A673 (cell line): ENCODE results near the gene CNOT3. TPM values are rescaled to one million over a fixed set of nuclear protein-coding genes. Genes with fewer than 3 reads are reported as not detected.

Experiments used
- BruUV-seq: library from RNA; stranded (reverse); fragments of 400-500 nt; replicated peaks from 2 replicates; lab custom pipeline; 2021; lab: Mats Ljungman, UMichigan
- CTCF ChIA-PET: fragments of 300-600 bp; sonication (Branson Sonifier 250); formaldehyde crosslinking; loops from one replicate; lab custom pipeline; 2022; ENCODE audit warnings: antibody characterized with exemption; lab: Charles Lee
- POLR2A ChIA-PET: fragments of 300-600 bp; sonication (Branson Sonifier 250); formaldehyde crosslinking; loops from one replicate; lab custom pipeline; 2022; ENCODE audit warnings: antibody characterized with exemption; ENCODE audit not compliant: low non-redundant PET; lab: Charles Lee
- DNase-seq: peaks from one replicate; pipeline ENCODE4 v3.0.0-alpha.2; 2015; ENCODE audit warnings: low spot score
- H3K27ac ChIP-seq: fragments of 200-600 bp; sonication (generic); 2 replicates; pipeline ENCODE4 v1.5.1; 2016; ENCODE audit warnings: mixed run types, low read depth, mild to moderate bottlenecking, mixed read lengths, antibody characterized with exemption, low read length; ENCODE audit not compliant: poor library complexity, severe bottlenecking
- H3K27me3 ChIP-seq: fragments of 200-600 bp; sonication (generic); replicated peaks from 2 replicates; pipeline ENCODE4 v1.6.1; 2017; ENCODE audit warnings: mixed run types, low read depth, mild to moderate bottlenecking, mixed read lengths, antibody characterized with exemption, low read length; ENCODE audit not compliant: insufficient read depth, poor library complexity
- H3K36me3 ChIP-seq: fragments of 200-600 bp; sonication (generic); 2 replicates; pipeline ENCODE4 v1.6.1; 2016; ENCODE audit warnings: mixed run types, mild to moderate bottlenecking, mixed read lengths, antibody characterized with exemption, low read length; ENCODE audit not compliant: insufficient read depth, poor library complexity, severe bottlenecking
- H3K4me1 ChIP-seq: fragments of 200-600 bp; sonication (generic); 2 replicates; pipeline ENCODE4 v1.6.1; 2017; ENCODE audit warnings: mixed run types, mild to moderate bottlenecking, mixed read lengths, antibody characterized with exemption, low read length; ENCODE audit not compliant: insufficient read depth, poor library complexity, severe bottlenecking
- H3K4me3 ChIP-seq: fragments of 200-600 bp; sonication (generic); 2 replicates; pipeline ENCODE4 v1.5.1; 2016; ENCODE audit warnings: low read depth, mixed run types, mild to moderate bottlenecking, mixed read lengths, low read length; ENCODE audit not compliant: poor library complexity, severe bottlenecking
- H3K9me3 ChIP-seq: fragments of 200-600 bp; sonication (generic); 2 replicates; pipeline ENCODE4 v1.6.1; 2016; ENCODE audit warnings: mixed run types, low read depth, mild to moderate bottlenecking, mixed read lengths, antibody characterized with exemption, low read length; ENCODE audit not compliant: poor library complexity, severe bottlenecking
- EZH2 ChIP-seq: fragments of 200-600 bp; sonication (generic); IDR thresholded peaks from 2 replicates; pipeline ENCODE4 v1.6.1; 2017; ENCODE audit warnings: borderline replicate concordance, low read depth, mild to moderate bottlenecking, mixed read lengths, antibody characterized with exemption, low read length; ENCODE audit not compliant: poor library complexity, severe bottlenecking
- intact Hi-C: fragments of 100-400 bp; cut with micrococcal nuclease; formaldehyde crosslinking; loops from one replicate; pipeline ENCODE4 v1.10.0; 2022; ENCODE audit not compliant: unreplicated experiment
- total RNA-seq: library from RNA; stranded (reverse); gene quantifications from 2 replicates; pipeline ENCODE4 v1.2.3, GENCODE V29; 2021
- TF ChIP-seq, protein P1 (sequence below): fragments of 300-800, 200-600 bp; sonication (generic); conservative IDR thresholded peaks from 2 replicates; pipeline ENCODE4 v1.5.1; 2017; ENCODE audit warnings: low read depth, mild to moderate bottlenecking, antibody characterized with exemption, low read length, moderate library complexity, mixed read lengths

CNOT3 gene
- total RNA-seq, 1 experiment from 2014 or later: 102 TPM

DNA sequence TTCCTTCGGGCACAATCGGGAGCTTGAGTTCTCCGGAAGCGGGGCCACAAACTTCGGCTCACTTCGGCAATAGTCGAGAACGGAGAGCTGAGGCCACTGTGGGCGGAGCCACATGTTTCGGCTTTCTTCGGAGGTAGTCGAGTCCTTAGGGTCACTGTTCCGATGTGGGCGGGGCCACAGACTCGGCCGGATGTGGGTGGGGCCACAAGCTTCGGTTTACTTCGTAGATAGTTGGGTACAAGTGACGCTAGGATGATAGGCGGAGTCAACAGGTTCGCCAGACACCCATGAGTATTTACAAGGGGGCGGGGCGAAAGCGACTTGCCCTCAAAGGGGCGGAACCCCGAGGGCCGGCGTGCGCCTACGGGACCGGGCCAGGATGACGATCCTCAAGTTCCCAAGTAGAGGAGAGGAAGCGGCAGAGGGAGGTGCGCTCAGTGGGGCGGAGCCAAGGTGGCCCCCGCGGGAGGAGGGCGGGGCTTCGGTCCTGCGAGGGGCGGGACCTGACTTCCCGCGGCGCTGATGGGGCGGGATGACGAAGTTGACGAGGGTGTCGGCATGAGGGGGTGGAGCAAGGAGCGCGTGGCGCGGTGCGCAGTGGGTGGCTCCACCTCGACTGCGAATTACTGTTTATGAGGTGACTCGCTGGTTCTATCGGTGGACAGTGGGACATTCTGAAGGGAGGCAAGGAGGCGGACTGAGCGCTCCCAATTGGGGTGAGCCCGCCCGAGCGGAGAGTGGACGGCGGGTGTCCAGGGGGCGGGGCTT, 52.4 kb downstream of the CNOT3 start:
- DNase-seq: peak; percentile 100
- peak overlapping the region; percentile 91 for H3K4me3 ChIP-seq
- H3K27me3 ChIP-seq: no peaks in the 10 kb centered on the region
- no TSS peak for BruUV-seq
- no peak for TF ChIP-seq EZH2
- TF ChIP-seq, protein P1, sequence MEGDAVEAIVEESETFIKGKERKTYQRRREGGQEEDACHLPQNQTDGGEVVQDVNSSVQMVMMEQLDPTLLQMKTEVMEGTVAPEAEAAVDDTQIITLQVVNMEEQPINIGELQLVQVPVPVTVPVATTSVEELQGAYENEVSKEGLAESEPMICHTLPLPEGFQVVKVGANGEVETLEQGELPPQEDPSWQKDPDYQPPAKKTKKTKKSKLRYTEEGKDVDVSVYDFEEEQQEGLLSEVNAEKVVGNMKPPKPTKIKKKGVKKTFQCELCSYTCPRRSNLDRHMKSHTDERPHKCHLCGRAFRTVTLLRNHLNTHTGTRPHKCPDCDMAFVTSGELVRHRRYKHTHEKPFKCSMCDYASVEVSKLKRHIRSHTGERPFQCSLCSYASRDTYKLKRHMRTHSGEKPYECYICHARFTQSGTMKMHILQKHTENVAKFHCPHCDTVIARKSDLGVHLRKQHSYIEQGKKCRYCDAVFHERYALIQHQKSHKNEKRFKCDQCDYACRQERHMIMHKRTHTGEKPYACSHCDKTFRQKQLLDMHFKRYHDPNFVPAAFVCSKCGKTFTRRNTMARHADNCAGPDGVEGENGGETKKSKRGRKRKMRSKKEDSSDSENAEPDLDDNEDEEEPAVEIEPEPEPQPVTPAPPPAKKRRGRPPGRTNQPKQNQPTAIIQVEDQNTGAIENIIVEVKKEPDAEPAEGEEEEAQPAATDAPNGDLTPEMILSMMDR: no peak
- POLR2A ChIA-PET: interaction anchor here (0.5 to 1.0 kb wide), 7 partner anchors 10 to 300 kb away, joined by 3 to 6 read pairs (median 5); partner anchors contain the start of gene RPS9
- CTCF ChIA-PET: interaction anchor here (0.5 to 0.6 kb wide), 2 partner anchors 485 to 890 kb away, joined by 4 to 6 read pairs; no protein-coding TSS in a partner anchor
- H3K36me3 ChIP-seq: peaks cover 16% of the 10 kb centered on the region
- H3K27ac ChIP-seq: peak overlapping the region; percentile 98
- no peaks in the 10 kb centered on the region for H3K9me3 ChIP-seq
- H3K4me1 ChIP-seq: peaks cover 17% of the 10 kb centered on the region
- intact Hi-C loops: loop anchor here (2.0 kb wide), 1 partner anchor 29 kb away; no protein-coding TSS in a partner anchor

DNA sequence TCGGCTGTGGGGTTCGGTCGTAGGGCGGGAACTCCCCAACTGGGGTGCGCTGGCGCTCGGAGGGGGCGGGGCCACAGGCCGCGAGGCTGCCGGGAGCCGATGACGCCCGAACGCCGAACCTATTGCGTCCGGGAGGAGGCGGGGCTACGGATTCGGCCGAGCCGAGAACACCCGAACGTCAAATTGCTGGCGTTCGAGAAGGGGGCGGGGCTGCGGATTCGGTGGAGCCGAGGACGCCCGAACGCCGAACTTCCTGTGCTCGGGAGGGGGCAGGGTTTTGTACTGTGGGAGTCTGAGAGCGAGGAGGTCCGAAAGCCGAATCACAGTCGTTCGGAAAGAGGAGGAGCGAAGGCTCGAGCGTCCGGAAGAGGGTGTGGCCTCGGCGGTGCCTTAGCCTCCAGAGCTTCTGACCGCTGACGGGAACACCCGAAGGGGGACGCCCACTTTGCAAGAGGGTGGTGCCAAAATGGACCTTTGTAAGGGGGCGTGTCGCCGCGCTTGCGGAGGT, 53.0 kb downstream of the CNOT3 start:
- CTCF ChIA-PET: no interaction called here
- Histone ChIP-seq H3K27me3 (no peaks in the 10 kb centered on the region), H3K4me3 (peak overlapping the region; percentile 91), H3K4me1 (peaks cover 17% of the 10 kb centered on the region), H3K36me3 (peaks cover 21% of the 10 kb centered on the region), H3K9me3 (no peaks in the 10 kb centered on the region), H3K27ac (peak overlapping the region; percentile 98)
- DNase-seq: peak; percentile 100
- intact Hi-C loops: no loop called here
- TF ChIP-seq, protein P1: no peak
- TF ChIP-seq EZH2: no peak
- POLR2A ChIA-PET: interaction anchor here (1.0 kb wide), 2 partner anchors 10 to 12 kb away, joined by 3 to 5 read pairs; partner anchors contain the start of gene RPS9
- no TSS peak for BruUV-seq

DNA sequence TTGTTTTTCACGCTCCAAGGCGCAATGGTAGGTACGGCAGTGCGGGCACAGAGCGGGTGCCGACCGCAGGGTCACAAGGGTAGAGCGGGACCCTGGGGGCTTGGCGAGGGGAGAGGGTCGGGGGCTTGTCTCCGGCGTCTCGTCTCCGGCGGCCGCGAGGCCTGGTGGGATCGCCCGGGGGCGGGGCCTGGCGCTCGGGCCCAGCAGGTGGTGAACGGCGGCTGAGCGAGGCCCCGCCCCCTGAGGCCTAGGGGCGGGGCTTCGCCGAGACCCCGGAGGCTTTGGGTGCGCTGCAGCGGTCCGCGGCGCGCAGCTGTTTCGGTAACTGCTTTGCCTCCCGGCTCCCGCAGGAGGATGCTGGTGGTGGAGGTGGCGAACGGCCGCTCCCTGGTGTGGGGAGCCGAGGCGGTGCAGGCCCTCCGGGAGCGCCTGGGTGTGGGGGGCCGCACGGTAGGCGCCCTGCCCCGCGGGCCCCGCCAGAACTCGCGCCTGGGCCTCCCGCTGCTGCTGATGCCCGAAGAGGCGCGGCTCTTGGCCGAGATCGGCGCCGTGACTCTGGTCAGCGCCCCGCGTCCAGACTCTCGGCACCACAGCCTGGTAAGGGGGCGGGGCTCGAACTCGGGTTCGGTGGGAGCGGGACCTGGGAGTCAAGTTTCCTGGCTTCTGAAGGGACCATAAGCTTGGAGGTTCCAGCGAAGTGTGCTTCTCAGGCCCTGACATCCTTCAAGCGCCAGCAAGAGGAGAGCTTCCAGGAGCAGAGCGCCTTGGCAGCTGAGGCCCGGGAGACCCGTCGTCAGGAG, 53.6 kb downstream of the CNOT3 start, which contains the start of gene TSEN34:
Gene TSEN34, plus strand, starts transcription at position 298 of the 800 bp plus-strand sequence. Its CDS starts 57 bp downstream, at position 355.
- Histone ChIP-seq H3K4me1 (peaks cover 17% of the 10 kb centered on the region), H3K4me3 (peak within 1 kb of the TSS; percentile 91), H3K9me3 (no peaks in the 10 kb centered on the region), H3K27me3 (no peaks in the 10 kb centered on the region), H3K36me3 (peaks cover 21% of the 10 kb centered on the region), H3K27ac (peak within 1 kb of the TSS; percentile 98)
- CTCF ChIA-PET: no interaction called here
- intact Hi-C loops: no loop called here
- POLR2A ChIA-PET: interaction anchor here (1.0 kb wide), 2 partner anchors 10 to 11 kb away, joined by 3 to 5 read pairs; partner anchors contain the start of gene RPS9
- TSS peak; percentile 42 for BruUV-seq
- peak; percentile 85 for DNase-seq
- TF ChIP-seq, protein P1: no peak
- TF ChIP-seq EZH2: no peak
